KOPT-K1 (cell line): ENCODE results near the gene AQP6.

Source experiments
- H3K27ac ChIP-seq: fragments of 200-600 bp; sonication (generic); 2 replicates; pipeline ENCODE4 v1.5.1; 2016; ENCODE audit warnings: antibody characterized with exemption, mild to moderate bottlenecking, low read depth, low read length; ENCODE audit not compliant: poor library complexity, severe bottlenecking
- H3K36me3 ChIP-seq: fragments of 200-600 bp; sonication (generic); 2 replicates; pipeline ENCODE4 v1.5.1; 2017; ENCODE audit warnings: antibody characterized with exemption, mild to moderate bottlenecking, low read length, moderate library complexity; ENCODE audit not compliant: insufficient read depth
- H3K9me3 ChIP-seq: fragments of 200-600 bp; sonication (generic); 2 replicates; pipeline ENCODE4 v1.5.1; 2017; ENCODE audit warnings: antibody characterized with exemption, low read length, mild to moderate bottlenecking; ENCODE audit not compliant: insufficient read depth, poor library complexity, severe bottlenecking

Gene AQP6

GRCh38 chr12:49969027-49969426, 3.7 kb upstream of the AQP6 start:
- Histone ChIP-seq H3K36me3 (no peaks in the 10 kb centered on the region), H3K27ac (no peak overlapping the region), H3K9me3 (no peaks in the 10 kb centered on the region)

- H3K36me3 ChIP-seq: no peaks in the 10 kb centered on the region
- no peaks in the 10 kb centered on the region for H3K9me3 ChIP-seq
- no peak overlapping the region for H3K27ac ChIP-seq
Measured at GRCh38 chr12:49969651-49970429, 2.9 kb upstream of the AQP6 start.

GRCh38 chr12:49970658-49971057, 2.1 kb upstream of the AQP6 start:
- Histone ChIP-seq H3K36me3 (no peaks in the 10 kb centered on the region), H3K9me3 (no peaks in the 10 kb centered on the region), H3K27ac (no peak overlapping the region)

- no peaks in the 10 kb centered on the region for H3K9me3 ChIP-seq
- no peaks in the 10 kb centered on the region for H3K36me3 ChIP-seq
- no peak overlapping the region for H3K27ac ChIP-seq
Measured at GRCh38 chr12:49971141-49971540, 1.6 kb upstream of the AQP6 start.

GRCh38 chr12:49972129-49972528, 618 bp upstream of the AQP6 start:
- no peaks in the 10 kb centered on the region for H3K36me3 ChIP-seq

GRCh38 chr12:49973361-49973830, 649 bp downstream of the AQP6 start:
- H3K27ac ChIP-seq: no peak overlapping the region
- H3K9me3 ChIP-seq: no peaks in the 10 kb centered on the region
- no peaks in the 10 kb centered on the region for H3K36me3 ChIP-seq

More at GRCh38 chr12:49972129-49972528, 618 bp upstream of the AQP6 start:
- Histone ChIP-seq H3K27ac (no peak overlapping the region), H3K9me3 (no peaks in the 10 kb centered on the region)

GRCh38 chr12:49974231-49974675, 1.5 kb downstream of the AQP6 start:
- H3K27ac ChIP-seq: no peak overlapping the region
- H3K36me3 ChIP-seq: no peaks in the 10 kb centered on the region
- no peaks in the 10 kb centered on the region for H3K9me3 ChIP-seq

- no peak overlapping the region for H3K27ac ChIP-seq
- no peaks in the 10 kb centered on the region for H3K36me3 ChIP-seq
- no peaks in the 10 kb centered on the region for H3K9me3 ChIP-seq
Measured at GRCh38 chr12:49974677-49975317, 2.0 kb downstream of the AQP6 start.

GRCh38 chr12:49975318-49975761, 2.6 kb downstream of the AQP6 start:
- Histone ChIP-seq H3K27ac (no peak overlapping the region), H3K9me3 (no peaks in the 10 kb centered on the region), H3K36me3 (no peaks in the 10 kb centered on the region)

- Histone ChIP-seq H3K9me3 (no peaks in the 10 kb centered on the region), H3K27ac (no peak overlapping the region), H3K36me3 (no peaks in the 10 kb centered on the region)
Measured at GRCh38 chr12:49976557-49976956, 3.8 kb downstream of the AQP6 start.

- no peak overlapping the region for H3K27ac ChIP-seq
- no peaks in the 10 kb centered on the region for H3K9me3 ChIP-seq
- H3K36me3 ChIP-seq: no peaks in the 10 kb centered on the region; the same call in 1 of the 2 replicates
Measured at GRCh38 chr12:49978125-49978524, 5.4 kb downstream of the AQP6 start.

- Histone ChIP-seq H3K9me3 (no peaks in the 10 kb centered on the region), H3K27ac (no peak overlapping the region), H3K36me3 (peaks cover 8% of the 10 kb centered on the region; the same call in 1 of the 2 replicates)
Measured at GRCh38 chr12:49979016-49979586, 6.4 kb downstream of the AQP6 start.

GRCh38 chr12:49979791-49980190, 7.0 kb downstream of the AQP6 start:
- no peaks in the 10 kb centered on the region for H3K9me3 ChIP-seq
- H3K27ac ChIP-seq: no peak overlapping the region
- H3K36me3 ChIP-seq: peaks cover 15% of the 10 kb centered on the region; the same call in 1 of the 2 replicates

GRCh38 chr12:49980501-49981349, 8.0 kb downstream of the AQP6 start:
- Histone ChIP-seq H3K36me3 (peaks cover 24% of the 10 kb centered on the region), H3K9me3 (no peaks in the 10 kb centered on the region), H3K27ac (no peak overlapping the region)
